ENCODE results near the gene MAML1.
"Not testable (repeated sequence)": the region's sequence is repeated elsewhere in the genome, so short reads cannot be mapped to it uniquely, and the experiment has no call there.

MAML1 gene, protein sequence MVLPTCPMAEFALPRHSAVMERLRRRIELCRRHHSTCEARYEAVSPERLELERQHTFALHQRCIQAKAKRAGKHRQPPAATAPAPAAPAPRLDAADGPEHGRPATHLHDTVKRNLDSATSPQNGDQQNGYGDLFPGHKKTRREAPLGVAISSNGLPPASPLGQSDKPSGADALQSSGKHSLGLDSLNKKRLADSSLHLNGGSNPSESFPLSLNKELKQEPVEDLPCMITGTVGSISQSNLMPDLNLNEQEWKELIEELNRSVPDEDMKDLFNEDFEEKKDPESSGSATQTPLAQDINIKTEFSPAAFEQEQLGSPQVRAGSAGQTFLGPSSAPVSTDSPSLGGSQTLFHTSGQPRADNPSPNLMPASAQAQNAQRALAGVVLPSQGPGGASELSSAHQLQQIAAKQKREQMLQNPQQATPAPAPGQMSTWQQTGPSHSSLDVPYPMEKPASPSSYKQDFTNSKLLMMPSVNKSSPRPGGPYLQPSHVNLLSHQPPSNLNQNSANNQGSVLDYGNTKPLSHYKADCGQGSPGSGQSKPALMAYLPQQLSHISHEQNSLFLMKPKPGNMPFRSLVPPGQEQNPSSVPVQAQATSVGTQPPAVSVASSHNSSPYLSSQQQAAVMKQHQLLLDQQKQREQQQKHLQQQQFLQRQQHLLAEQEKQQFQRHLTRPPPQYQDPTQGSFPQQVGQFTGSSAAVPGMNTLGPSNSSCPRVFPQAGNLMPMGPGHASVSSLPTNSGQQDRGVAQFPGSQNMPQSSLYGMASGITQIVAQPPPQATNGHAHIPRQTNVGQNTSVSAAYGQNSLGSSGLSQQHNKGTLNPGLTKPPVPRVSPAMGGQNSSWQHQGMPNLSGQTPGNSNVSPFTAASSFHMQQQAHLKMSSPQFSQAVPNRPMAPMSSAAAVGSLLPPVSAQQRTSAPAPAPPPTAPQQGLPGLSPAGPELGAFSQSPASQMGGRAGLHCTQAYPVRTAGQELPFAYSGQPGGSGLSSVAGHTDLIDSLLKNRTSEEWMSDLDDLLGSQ

DNA sequence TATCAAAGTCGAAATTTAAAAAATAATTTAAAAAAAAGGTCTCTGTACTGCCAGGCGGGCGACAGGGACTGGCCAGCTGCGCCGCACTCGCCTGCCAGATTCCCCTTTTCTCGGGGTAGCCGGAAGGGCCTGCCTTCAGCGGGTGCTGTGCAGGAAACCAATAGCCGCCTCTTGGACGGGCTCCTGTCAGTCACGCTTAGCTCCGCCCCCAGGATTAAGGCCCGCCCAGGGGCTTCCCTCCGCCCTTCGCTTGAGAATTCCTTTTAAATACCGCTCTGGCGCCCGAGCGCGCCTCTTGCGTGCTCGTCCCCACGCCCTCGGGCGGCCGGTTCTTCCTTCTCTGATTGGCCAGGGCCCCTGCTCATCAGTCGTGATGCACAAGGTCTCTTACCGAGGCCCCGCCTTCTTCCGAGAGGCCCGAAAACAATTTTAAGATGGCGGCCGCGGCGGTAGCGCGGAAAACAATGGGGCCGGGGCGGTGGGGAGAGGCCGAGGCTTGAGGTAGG is at the start of gene MAML1:
Gene MAML1 (plus strand): TSS at position 411 of the 506 bp plus-strand sequence. CDS start 291 bp downstream, outside the sequence.
- DNase-seq = peak; percentile 100

DNA sequence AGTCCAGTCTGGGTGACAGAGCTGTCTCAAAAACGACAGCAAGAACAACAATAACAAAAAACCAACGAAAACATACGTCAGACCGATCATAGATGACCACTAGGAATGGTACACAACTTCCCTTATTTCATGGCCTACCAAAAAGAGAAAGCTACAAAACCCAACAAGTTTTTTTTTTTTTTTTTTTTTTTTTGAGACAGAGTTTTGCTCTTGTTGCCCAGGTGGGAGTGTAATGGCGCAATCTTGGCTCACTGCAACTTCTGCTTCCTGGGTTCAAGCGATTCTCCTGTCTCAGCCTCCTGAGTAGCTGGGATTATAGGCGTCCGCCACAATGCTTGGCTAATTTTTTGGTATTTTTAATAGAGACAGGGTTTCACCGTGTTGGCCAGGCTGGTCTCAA is 43.4 kb upstream of the MAML1 start:
- not testable (repeated sequence) for DNase-seq

DNA sequence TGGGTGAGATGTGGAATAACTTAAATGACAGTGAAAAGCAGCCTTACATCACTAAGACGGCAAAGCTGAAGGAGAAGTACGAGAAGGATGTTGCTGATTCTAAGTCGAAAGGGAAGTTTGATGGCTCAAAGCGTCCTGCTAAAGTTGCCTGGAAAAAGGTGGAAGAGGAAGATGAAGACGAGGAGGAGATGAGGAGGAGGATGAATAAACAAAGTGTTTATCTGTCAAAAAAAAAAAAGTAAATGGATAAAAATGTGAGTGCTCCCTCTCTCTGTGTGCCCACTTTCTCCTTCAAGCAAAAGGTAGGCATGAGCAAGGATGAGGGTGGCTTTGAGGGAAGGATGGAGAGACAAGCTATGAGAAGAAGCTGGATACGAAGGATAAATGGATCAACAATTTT is 38.1 kb upstream of the MAML1 start:
- DNase-seq = no peak

DNA sequence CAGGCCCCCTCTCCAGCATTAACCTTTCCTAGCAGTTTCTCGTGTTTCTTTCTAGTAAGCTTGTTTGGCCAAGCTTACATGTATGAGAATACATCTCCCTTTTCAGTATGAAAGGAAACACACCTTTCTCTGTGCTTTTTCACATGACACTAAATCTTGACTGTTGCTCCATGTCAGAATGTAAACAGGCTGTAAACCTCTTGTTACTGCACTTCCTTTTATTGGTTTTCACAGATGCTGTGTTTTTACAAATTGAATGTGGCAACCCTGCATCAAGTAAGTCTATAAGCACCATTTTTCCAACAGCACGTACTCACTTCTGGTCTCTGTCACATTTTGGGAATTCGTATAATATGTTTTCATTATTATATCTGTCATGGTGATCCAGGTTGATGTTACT is 36.0 kb upstream of the MAML1 start:
- no peak for DNase-seq

DNA sequence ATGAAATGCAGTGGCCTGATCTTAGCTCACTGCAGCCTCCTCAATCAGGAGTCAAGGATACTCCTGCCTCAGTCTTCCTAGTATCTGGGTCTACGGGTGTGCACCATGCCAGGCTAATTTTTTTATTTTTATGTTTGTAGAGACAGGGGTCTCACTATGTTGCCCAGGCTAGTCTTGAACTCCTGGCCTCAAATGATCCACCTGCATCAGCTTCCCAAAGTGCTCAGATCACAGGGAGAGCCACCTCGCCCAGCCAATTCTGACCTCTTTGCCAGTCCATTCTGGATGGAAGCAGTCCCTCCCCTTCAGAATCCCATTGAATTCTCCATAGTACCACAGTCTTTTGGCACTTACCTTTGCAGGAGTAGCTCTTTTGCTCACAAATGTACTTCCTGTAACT is 35.5 kb upstream of the MAML1 start:
- no peak for DNase-seq

DNA sequence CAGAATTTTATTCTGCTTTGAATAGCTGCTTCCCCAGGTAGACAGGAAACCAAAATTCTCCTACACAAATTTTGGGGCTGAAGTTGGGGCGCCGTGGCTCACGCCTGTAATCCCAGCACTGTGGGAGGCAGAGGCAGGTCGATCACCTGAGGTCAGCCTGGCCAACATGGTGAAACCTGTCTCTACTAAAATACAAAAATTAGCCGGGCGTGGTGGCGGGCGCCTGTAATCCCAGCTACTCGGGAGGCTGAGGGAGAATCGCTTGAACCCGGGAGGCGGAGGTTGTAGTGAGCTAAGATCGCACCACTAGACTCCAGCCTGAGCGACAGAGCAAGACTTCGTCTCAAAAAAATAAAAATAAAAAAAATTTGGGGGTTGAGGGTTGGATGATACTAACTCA is 35.1 kb upstream of the MAML1 start:
- not testable (repeated sequence) for DNase-seq

DNA sequence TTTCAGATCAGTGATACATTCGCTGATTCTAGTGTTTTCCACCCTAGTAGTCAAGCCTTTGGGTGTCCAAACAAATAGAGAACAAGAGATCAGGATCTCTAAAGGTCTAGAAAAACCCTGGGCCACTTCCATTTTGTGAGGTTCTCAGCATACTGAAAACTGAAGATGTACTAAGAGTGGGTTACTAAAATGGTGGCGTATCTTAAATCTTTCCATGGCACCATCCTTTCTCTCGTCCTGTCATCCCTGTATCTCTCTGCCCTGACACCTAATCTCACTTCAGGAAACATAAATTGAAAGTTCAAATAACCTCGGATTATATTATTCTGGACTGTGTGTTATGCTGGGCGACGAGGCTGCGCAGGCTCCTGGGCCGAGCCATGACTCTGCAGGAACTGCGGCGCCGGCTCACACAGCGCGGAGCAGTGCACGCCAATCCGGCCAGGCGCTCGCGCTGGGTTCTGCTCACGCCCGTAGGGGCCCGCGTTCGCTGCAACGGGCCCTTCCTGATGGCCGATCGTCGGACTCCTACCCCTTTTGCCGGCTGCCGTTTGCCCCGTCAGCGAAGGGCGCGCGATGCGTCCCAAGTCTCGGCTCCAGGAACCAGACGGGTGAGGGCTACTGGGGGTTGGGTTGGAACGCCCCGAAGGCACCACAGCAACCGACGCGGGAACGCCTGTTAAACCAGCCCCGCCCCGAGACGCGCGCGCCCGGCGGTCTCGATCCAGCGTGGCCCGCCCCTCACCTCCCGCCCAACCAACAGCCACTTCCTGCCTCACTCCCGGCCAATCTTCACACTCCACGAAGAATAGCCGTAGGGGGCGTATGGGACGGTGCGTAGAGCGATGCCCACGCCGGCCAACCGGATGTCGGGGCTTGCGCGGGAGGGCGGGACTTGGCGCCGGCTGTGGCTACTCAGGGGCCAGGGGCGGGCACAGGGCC is 34.4 kb upstream of the MAML1 start:
- peak; percentile 99 for DNase-seq

DNA sequence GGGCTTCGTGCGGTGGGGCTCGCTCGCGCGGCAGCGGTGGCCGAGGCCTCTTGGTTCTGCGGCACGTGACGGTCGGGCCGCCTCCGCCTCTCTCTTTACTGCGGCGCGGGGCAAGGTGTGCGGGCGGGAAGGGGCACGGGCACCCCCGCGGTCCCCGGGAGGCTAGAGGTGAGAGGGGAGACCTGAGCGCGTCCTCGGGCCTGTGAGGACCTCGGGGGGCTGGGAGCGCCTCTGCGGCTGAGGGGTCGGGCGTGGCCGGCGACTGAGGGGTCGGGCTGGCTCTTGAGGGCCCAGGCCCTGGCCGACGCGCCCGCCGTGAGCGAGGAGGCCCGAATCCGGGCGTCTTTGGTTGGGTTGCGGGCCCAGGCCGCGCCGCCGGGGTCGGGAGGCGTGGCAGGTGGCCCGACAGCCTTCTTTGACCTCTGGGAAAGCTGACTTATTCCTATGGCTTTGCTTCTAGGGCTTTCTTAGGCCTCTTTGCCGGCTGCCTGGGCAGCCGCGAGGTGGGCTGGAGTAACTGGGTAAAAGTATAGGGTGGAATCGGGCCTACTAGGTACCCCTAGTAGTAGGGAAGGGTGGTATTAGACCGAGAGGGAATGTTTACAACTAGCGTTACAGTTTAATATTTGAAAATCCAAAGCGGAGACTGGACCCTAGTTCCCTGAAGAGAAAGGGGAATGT is 33.5 kb upstream of the MAML1 start, which contains the start of gene CANX:
Gene CANX (plus strand): TSS at position 33 of the 681 bp plus-strand sequence. CDS start 6,715 bp downstream, outside the sequence.
- DNase-seq = no peak

DNA sequence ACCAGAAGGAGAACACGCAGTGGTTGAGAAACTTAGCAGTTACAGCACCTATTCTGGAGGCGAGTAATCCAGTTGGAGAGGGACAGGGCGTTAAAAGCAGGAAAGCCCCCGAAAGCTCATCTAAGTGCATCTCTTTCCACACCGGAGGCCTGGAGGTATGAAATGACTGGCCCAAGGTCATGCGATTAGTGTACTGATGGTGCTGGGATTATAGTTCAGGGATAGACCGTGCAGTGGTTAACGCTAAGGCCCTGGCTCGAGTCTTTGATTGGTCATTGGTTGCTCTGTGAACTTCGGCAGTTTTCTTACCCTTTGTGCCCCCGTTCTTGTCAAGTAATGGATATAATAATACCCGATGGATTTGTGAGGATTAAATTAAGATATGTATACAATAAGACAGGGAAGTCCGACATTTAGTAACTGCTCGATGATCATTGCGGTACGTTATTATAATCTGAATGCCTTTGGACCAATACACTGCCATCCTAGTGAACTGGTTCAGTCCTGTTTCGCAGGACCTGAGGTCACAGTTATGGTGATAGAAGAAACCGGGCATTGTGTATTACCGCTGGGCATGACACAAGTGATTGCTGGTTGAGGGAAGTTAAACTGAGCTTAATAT is 32.9 kb upstream of the MAML1 start:
- peak; percentile 29 for DNase-seq

DNA sequence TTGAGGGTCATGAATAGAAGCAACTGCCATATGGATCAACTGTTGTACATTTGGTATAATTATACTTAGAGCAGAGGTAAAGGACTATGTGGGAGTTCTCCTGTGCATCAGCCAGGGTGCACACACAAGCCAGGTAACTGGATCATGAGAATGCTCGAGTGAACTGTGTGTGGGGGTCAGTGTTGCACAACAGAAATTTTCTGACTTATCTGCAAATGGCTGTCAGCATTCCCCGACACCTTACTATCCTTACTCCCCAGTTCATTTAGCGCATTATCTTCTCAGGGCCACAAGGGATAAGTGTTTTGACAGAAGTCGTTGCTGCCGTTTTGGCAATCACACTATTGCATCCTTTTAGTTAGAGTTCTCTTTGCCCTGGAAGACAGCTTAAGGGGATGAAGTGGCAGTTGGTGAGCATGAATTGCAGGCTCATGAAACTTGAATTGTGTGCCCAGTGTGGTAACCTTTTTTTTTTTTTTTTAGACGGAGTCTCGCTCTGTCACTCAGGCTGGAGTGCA is 32.2 kb upstream of the MAML1 start:
- no peak for DNase-seq

DNA sequence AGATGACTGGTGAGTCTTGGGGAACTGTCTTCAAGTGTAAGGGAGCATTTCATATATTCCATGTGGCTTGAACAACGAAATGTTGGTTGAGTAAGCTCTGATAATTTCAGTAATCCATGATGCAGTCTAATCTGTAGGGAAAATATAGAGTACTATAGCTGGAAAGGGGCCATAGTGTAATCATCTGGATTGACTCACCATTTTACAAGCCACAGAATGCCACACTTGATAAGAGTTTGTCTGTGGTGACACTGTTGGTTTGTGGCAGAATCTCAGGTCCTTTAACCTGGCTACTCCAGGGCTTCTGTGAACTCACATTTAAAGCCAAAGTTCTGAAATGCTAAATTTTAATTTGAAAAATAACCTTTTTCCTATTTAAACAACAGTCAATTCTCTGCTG is 16.3 kb upstream of the MAML1 start:
- DNase-seq = no peak

DNA sequence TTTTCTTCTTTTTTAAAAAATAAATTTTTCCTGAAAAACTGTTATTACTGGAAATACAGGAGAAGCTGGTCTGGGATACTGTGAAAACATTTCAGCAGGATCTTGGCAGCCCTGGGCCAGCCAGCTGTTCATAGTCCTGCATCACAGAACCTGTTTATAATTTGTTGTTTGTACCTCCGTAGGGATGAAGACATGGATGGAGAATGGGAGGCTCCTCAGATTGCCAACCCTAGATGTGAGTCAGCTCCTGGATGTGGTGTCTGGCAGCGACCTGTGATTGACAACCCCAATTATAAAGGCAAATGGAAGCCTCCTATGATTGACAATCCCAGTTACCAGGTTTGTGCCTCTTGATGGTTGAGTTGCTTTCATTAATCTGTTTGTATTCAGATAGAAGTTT is 12.4 kb upstream of the MAML1 start:
- DNase-seq = no peak

DNA sequence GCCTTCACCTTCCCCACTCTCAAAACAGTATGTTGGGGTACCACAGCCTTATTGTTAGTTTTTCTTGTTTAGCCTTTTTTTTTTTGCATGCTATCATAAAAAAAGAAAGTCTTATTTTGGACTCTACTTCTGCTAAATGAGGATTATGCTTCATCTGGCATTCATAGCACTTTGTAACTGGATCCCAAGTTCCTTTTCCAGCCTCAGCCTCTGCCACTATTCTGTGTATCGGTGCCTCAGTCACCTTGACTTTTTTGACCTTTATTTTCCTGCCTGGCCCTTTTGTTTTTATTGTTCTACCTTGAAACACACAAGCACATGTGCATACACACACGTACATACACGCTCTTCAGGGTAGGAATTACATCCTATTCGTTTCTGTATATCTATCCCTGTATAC is 8.5 kb upstream of the MAML1 start:
- no peak for DNase-seq

DNA sequence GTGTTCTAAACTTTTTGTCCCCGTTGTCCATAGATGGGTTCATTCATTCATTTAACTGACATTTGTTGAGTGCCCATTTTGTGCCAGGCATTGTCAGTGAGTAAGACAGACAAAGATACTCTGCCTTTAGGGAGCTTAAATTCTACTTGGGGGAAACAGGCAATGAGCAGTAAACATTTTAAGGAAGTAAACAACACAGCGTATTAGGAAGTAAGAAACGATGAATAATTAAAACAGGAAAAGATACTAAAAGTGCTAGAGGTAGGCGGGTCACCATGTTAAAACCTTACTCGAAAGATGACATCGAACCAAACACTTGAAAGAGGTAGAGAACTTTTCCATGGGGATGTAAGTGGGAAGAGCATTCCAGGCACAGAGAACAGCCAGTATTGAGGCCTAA is 5.5 kb upstream of the MAML1 start:
- no peak for DNase-seq

DNA sequence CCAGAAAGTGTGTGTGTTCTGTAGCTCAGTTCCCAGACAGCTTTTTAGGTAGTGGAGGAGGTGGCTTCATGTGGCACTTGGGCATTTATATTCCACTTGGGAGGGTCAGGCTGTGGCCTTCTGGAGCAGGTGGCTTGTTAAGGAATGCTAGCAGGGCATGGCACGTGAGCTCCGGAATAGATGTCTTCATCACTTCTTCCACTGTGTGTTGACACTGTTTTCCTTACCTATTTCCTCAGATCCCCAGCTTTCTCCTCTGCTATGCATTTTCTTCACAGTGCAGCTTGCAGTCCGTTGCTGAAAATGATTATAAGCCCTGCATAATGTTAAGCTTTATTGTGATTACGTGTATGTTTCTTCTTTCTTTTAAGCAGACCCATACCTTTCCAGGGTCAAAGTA is 3.3 kb upstream of the MAML1 start:
- no peak for DNase-seq

DNA sequence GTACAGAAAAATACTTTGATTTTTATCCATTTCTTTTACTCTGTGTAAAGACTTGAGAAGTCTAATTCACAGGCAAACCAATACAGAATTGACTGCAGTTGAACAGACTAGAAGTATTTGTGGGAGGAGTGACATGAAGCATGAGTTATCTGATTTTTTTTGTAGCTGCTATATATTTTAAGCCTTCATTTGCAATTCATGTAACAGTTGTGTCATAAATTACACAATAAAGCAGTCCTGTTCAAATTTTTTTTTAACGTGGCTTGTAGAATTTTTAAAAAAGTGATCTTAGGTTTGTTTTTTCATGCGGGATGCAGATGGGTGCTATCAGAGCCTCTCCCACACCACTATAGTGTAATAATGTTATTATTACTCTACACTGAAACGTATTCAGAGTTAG is 2.9 kb upstream of the MAML1 start:
- DNase-seq = no peak

DNA sequence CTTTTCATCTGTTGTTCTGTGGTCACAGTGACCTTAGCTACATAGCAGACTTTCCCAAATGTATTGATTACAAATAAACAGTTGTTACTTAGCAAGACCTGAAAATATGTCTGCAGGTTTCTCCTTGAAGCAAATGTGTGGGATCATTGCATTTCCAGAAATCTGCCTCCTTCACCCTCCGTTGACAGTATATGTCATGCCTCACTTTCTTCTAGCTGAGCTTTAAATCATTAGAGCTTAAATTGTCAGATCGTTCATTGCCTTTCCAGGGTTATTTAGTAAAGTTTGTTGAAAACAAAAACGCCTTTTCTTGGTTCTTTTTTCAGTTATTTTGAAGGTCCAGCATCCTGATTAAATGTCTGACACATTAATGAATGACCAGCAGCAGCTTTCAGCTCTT is 2.3 kb upstream of the MAML1 start:
- no peak for DNase-seq

DNA sequence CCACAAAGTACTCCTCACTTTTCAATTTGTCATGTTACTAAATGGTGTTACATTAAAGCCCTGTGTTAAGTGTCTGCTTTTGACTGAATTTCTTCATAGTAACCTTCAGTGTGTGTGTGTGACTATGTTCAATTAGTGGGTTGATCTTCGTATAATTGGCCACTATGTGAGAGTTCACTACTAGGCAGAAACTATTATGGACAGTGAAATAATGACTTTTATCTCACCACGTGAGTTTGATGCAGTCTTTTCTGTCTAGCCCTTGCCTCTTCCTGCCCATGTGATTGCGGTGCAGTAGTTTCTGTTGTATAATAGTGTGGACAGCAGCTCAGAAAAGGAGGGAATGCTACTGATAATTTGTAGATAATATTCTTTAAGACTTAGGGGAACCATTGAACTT is 1.8 kb upstream of the MAML1 start:
- no peak for DNase-seq

DNA sequence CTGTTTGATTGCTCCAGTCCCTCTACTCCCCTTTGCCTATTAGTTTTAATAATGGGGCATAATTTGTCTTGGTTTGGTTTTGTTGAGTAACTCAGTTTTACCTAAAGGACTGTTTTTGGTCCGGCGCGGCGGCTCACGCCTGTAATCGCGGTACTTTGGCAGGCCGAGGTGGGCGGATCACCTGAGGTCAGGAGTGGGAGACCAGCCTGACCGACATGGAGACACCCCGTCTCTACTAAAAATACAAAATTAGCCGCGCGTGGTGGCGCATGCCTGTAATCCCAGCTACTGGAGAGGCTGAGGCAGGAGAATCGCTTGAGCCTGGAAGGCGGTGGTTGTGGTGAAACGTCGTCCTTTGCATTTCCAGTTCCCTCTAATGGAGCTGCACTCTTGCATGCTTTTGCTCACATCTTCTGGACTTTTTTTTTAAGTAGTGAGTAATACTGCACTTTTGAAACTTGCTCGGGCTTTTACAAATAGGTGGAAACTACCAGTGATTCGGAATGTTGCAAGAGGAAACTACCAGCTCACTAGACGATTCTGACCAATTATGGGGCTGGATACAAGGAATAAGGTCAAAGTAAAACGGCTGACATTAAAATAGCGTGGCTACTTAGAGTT is 721 bp upstream of the MAML1 start:
- peak; percentile 40 for DNase-seq

Measured in CD4-positive, alpha-beta T cell treated with Interleukin-15 for 1 hour (primary cell).